GM12873 (cell line): Measurements from ENCODE around the gene NUAK1.

Experiments
- TF ChIP-seq, protein P1 (sequence below): IDR thresholded peaks from 2 replicates; pipeline ENCODE4 v1.5.1; 2012; ENCODE audit warnings: low read depth, mild to moderate bottlenecking, moderate library complexity, low read length, control low read depth; ENCODE audit not compliant: insufficient read depth; ENCODE audit errors: missing control alignments

Gene NUAK1

DNA sequence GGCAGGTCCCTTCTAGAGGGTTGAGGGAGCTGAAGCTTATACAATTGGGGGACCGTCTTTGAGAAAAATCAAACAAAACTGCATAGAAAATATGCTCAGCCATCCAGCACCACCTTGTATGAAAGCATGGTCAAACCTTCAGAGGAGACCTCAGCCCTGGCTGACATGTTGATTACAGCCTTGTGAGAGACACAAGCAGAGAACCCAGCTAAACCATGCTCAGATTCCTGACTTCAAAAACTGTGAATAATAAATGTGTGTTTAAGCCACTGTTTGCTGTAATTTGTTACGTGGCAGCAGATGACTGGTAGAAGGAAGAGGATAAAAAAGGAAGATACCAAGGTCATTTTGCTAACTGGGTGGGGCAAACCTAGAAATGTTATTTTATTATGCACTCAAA is 115.7 kb downstream of the NUAK1 start:
- TF ChIP-seq, protein P1, sequence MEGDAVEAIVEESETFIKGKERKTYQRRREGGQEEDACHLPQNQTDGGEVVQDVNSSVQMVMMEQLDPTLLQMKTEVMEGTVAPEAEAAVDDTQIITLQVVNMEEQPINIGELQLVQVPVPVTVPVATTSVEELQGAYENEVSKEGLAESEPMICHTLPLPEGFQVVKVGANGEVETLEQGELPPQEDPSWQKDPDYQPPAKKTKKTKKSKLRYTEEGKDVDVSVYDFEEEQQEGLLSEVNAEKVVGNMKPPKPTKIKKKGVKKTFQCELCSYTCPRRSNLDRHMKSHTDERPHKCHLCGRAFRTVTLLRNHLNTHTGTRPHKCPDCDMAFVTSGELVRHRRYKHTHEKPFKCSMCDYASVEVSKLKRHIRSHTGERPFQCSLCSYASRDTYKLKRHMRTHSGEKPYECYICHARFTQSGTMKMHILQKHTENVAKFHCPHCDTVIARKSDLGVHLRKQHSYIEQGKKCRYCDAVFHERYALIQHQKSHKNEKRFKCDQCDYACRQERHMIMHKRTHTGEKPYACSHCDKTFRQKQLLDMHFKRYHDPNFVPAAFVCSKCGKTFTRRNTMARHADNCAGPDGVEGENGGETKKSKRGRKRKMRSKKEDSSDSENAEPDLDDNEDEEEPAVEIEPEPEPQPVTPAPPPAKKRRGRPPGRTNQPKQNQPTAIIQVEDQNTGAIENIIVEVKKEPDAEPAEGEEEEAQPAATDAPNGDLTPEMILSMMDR = no peak

DNA sequence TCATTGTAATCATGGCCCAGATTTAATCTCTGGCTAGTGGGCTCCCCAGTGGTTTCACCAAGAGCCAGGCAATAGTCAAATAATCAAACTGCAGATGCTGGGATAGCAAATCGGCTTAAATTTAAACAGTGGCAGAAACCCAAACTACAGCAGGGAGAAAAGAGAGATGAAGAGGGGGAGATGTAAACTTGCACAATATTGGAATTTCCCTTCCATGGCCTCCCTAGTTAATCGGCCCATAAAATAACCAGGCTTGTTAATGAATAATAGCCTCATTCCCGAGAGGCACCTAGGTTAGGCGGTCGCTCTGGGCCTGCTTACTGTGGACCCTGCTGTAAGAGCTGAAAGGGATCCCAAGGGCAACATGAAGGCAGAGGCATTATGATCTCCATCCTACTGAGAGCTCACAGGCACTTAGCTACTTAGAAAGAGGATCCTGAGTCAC is 116.2 kb downstream of the NUAK1 start:
- TF ChIP-seq, protein P1 = no peak

DNA sequence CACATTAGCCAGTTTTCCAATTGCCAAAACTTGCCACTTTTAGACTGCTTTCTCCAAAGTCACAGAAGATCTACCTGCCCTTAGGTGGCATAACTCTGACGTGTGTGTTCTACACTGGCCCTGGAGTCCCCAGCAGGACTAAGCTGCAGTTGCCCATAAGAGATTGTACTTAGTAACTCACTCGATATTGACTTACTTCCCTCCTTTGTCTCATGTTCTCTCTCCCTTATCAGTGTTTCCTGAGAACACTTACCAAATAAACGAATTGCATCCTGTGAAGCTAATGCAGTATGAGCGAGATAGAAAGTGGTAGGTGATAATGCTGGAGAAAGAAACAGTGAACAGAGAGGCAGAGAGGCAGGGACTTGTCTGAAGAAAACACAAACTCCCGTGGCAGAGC is 117.2 kb downstream of the NUAK1 start:
- TF ChIP-seq, protein P1 = no peak

DNA sequence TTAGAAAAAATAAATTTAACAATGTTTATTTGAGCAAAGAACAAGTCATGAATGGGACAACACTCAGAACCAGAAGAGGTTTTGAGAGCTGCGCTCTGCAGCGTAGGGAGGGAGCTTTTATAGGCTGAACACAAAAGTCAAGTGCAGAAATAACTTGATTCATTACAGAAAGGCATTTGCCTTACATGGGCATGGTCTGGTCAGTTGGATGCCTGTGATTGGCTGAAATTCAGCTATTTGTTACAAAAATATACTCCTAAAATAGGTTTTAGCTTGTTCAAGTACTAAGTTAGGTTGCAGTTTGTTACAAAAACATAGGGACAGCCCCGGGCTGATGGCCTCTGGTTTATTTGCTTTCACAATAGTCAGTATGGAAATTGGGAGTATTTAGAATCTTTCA is 118.0 kb downstream of the NUAK1 start:
- TF ChIP-seq, protein P1 = no peak

DNA sequence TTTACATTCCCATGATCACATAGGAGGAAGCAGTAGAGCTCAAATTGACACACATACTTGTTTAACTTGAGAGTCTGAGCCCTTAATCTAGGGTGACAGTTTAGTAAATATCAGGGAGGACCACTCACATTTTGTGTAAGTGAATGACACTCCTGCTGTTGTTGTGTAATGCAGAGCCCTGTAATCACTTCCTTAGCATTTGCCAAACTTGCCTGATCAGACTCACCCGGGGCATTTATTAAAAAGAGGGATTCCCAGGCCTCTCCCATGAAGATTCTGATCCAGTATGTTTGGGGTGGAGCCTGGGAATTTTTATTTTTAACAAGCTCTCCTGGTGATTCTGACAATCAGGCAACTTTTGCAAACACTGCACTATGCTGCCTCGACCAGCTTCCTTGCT is 119.6 kb downstream of the NUAK1 start:
- TF ChIP-seq, protein P1 = no peak

GRCh38 chr12:106018286-106018685 is 120.5 kb downstream of the NUAK1 start:
- TF ChIP-seq, protein P1 = no peak

DNA sequence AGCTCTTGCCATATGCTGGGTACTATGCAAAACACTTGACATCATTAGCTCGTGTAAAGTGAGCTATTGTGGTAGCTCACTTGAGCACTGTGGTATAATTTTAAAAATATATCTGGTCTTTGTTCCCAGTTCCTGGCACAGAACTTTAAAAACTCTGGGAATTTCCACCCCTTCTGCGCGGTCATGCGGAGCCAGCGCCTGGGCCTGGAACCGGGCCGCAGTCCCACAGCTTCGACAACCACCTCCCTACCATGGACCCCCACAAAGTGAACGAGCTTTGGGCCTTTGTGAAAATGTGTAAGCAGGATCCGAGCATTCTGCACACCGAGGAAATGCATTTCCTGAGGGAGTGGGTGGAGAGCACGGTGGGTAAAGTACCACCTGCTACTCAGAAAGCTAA is 123.1 kb downstream of the NUAK1 start:
- TF ChIP-seq, protein P1 = no peak

DNA sequence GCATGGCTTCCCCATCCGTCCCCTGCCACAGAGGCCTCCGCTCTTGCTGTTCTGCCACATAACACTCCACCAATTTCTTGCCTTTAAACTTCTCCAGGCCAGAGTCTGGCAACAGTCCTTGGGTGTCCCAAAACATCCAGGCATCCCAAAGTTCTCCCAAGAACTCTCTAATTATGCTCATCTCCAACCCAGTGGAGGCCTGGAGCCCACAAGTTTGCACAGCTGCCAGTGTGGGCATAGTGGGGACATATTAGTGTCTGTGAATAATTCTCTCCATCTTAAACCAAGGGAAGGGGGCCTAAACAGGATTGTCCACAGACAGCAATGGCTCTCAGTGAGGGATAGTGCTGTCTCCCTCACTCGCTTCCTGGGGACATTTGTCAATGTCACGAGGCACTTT is 124.8 kb downstream of the NUAK1 start:
- TF ChIP-seq, protein P1 = no peak
